HG02870 (cell line): ENCODE results near the gene BEST3.
"Not testable (repeated sequence)": the region's sequence is repeated elsewhere in the genome, so short reads cannot be mapped to it uniquely, and the experiment has no call there.

Source experiments
- ATAC-seq: cut with Tn5 transposase; IDR thresholded peaks from one replicate; pipeline ENCODE4 v1.9.1; 2021; ENCODE audit warnings: mild to moderate bottlenecking, moderate library complexity; ENCODE audit not compliant: unreplicated experiment

The BEST3 gene

DNA sequence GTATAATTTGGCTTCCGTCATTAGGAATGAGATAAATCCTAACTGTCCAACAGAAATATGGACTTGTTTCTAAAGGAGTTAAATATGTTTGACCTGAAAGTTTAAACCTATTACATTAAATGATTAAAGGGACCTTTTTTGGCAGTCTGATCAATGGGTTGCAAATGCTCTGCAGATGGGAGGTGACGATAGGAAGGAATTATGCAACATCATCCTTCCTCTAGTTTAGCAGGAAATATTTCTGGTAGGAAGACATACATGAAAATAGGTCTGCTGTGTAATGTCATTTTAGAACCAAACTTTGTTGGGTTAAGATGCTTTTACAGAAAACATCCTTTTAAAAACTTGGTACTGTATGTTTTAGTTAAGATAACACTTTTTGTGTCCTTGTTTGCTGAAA, 91.0 kb downstream of the BEST3 start:
- no peak for ATAC-seq

GRCh38 chr12:69604275-69604674, 94.8 kb downstream of the BEST3 start:
- ATAC-seq, result not testable (repeated sequence)
